ENCODE results near the gene MELTF.

The MELTF gene

DNA sequence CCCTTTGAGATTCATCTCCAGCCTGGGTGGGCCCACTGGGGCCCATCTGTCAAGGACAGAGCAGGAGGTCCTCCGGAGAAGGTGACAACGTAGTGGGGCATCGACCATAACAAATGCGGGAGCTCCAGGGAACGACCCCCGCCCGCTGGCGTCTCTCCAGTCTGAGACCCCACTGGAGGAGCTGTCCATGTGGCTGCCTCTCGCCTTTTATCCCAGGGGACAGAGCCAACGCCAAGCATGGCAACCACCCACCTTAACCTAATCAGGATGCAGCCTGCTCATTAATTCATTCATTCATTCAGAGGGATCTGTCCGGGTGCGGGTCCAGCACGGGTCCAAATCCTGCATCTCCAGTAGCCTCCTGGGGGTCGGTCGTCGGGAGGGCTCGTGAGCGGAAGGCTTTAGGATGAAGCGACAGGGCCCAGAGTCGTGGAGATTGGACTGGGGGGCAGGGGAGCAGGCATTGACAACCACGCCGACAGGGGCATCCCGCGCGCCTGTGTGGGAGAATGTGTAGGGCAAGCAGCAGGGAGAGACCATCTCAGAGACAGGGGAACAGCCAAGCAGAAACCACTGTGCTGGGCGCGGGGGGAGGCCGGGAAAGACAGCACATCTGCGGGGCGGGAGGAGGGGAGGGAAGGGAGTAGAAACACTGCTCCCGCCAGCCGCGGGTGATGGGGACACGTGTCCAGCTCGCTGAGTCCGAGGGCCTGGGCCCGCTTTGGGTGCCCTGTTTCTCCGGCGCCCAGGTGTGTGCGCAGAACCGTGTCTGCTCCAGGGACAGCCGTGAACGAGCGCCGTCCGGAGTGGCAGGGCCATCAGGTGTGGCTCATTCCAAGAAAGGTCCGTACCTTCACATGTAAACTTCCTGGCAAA lies 62.9 kb downstream of the MELTF start:
- TF ChIP-seq, protein P1, sequence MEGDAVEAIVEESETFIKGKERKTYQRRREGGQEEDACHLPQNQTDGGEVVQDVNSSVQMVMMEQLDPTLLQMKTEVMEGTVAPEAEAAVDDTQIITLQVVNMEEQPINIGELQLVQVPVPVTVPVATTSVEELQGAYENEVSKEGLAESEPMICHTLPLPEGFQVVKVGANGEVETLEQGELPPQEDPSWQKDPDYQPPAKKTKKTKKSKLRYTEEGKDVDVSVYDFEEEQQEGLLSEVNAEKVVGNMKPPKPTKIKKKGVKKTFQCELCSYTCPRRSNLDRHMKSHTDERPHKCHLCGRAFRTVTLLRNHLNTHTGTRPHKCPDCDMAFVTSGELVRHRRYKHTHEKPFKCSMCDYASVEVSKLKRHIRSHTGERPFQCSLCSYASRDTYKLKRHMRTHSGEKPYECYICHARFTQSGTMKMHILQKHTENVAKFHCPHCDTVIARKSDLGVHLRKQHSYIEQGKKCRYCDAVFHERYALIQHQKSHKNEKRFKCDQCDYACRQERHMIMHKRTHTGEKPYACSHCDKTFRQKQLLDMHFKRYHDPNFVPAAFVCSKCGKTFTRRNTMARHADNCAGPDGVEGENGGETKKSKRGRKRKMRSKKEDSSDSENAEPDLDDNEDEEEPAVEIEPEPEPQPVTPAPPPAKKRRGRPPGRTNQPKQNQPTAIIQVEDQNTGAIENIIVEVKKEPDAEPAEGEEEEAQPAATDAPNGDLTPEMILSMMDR (IDR thresholded peaks at IDR 0.05): no peak
- DNase-seq (ENCODE audit: low spot score): no peak
- Histone ChIP-seq H3K27ac (no peak overlapping the region), H3K4me3 (no peak overlapping the region)

DNA sequence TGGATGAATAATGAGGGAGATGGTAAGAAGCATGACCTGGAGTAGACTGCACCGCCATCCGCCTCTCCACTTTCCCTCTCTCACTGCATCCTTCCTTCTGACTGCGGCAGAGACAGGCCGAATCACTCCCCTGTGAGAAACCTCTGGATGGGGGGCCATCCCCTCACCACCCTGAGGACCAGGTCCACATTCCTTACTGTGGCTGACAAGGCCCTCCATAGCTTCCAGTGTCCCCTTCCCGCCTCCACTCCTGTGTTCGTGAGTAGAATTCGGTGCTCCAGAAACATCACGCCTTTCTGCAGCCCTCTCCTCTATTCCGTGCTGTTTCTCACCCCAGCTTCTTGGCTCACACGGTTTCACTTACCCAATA lies 63.8 kb downstream of the MELTF start:
- Histone ChIP-seq H3K27ac (no peak overlapping the region), H3K4me3 (no peak overlapping the region)
- TF ChIP-seq, protein P1 (IDR thresholded peaks at IDR 0.05): no peak
- DNase-seq (ENCODE audit: low spot score): no peak

DNA sequence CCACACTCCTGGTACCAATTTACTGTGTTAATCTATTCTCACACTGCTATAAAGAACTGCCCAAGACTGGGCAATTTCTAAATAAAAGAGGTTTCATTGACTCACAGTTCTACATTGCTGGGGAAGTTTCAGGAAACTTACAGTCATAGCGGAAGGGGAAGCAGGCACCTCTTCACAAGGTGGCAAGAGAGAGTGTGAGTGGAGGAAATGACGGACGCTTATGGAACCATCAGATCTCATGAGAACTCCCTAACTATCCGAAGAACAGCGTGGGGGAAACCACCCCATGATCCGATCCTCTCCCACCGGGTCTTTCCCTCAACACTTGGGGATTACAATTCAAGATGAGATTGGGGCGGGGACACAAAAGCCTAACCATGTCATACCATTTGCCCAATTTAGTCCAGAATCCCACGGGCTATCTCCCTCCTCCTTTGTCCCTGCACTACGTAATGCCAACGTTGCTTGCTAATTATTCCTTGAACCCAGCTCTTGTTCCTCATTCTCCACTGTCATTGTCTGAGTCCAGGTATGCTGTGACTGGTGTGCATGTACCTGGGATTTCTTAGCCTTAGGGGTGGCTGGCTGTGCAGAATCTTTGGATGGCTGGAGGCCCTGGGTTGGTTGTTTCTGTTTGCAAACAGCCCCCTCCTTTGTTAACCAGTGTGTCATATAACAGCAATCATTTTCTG lies 64.4 kb downstream of the MELTF start:
- Histone ChIP-seq H3K27ac (no peak overlapping the region), H3K4me3 (no peak overlapping the region)
- TF ChIP-seq, protein P1 (IDR thresholded peaks at IDR 0.05): no peak
- DNase-seq (ENCODE audit: low spot score): no peak

DNA sequence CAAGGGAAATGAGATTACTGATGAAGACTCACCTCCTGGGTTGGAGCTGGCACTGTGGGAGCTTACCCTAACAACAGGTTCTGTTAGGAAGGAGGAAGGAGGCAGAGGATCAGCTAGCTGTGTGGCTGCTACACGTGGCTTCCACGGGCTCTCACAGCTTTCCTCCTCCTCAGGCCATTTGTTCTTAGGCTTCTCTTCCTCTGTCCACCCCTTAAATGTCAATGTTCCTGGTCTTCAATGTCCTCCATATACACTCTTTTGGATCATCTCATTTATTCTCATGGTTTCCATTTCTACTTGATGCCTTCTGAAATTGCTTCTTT lies 66.0 kb downstream of the MELTF start:
- TF ChIP-seq, protein P1 (IDR thresholded peaks at IDR 0.05): no peak
- no peak overlapping the region for H3K4me3 ChIP-seq
- no peak for DNase-seq (ENCODE audit: low spot score)
- no peak overlapping the region for H3K27ac ChIP-seq

DNA sequence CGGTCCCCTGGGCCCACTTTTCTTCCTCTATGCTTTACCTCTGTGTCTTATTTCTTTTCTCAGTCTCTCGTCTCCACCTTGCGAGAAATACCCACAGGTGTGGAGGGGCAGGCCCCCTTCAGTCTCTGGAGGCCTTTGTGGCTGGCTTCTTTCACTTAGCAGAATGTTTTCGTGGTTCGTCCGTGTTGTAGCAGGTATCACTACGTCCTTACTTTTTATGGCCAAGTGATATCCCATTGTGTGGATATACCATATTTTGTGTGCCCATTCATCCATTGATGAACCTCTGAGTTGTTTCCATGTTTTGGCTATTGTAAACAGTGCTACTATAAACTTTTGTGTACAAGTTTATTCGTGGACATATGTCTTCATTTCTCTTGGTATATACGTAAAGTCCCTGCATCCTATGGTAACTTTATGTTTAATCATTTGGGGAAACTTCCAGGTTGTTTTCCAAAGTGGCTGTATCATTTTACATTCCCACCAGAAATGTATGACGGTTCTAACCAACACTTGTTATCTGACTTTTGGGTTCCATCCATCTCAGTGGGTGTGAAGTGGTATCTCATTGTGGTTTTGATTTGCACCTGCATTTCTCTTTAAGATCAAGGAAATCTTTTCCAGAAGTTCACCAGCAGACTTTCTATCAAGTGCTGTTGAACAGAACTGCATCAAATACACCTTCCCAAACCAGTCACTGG lies 66.5 kb downstream of the MELTF start:
- DNase-seq (ENCODE audit: low spot score): no peak
- Histone ChIP-seq H3K27ac (no peak overlapping the region), H3K4me3 (no peak overlapping the region)
- TF ChIP-seq, protein P1 (IDR thresholded peaks at IDR 0.05): no peak

DNA sequence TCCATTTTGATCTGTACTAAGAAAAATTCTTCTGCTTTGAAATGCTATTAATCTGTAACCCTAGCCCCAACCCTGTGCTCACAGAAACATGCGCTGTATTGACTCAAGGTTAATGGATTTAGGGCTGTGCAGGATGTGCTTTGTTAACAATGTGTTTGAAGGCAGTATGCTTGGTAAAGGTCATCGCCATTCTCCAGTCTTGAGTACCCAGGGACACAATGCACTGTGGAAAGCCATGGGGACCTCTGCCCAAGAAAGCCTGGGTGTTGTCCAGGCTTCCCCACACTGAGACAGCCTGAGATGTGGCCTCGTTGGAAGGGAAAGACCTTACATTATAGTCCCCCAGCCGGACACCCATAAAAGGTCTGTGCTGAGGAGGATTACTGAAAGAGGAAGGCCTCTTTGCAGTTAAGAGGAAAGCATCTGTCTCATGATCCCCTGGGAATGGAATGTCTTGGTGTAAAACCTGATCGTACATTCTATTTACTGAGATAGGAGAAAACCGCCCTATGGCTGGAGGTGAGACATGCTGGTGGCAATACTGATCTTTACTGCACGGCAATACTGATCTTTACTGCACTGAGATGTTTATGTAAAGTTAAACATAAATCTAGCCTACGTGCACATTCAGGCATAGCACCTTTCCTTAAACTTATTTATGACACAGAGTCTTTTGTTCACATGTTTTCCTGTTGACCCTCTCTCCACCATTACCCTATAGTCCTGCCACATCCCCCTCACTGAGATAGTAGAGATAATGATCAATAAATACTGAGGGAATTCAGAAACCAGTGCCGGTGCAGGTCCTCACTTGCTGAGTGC lies 67.3 kb downstream of the MELTF start:
- TF ChIP-seq, protein P1 (IDR thresholded peaks at IDR 0.05): no peak
- no peak overlapping the region for H3K4me3 ChIP-seq
- no peak for DNase-seq (ENCODE audit: low spot score)
- no peak overlapping the region for H3K27ac ChIP-seq

Data from coronary artery (tissue), 2 donors.